NCI-H226 (cell line): Measurements from ENCODE around the gene ZMIZ1.

ENCODE experiments used
- DNase-seq: peaks from one replicate; pipeline ENCODE4 v3.0.0-alpha.2; 2015

Gene ZMIZ1

DNA sequence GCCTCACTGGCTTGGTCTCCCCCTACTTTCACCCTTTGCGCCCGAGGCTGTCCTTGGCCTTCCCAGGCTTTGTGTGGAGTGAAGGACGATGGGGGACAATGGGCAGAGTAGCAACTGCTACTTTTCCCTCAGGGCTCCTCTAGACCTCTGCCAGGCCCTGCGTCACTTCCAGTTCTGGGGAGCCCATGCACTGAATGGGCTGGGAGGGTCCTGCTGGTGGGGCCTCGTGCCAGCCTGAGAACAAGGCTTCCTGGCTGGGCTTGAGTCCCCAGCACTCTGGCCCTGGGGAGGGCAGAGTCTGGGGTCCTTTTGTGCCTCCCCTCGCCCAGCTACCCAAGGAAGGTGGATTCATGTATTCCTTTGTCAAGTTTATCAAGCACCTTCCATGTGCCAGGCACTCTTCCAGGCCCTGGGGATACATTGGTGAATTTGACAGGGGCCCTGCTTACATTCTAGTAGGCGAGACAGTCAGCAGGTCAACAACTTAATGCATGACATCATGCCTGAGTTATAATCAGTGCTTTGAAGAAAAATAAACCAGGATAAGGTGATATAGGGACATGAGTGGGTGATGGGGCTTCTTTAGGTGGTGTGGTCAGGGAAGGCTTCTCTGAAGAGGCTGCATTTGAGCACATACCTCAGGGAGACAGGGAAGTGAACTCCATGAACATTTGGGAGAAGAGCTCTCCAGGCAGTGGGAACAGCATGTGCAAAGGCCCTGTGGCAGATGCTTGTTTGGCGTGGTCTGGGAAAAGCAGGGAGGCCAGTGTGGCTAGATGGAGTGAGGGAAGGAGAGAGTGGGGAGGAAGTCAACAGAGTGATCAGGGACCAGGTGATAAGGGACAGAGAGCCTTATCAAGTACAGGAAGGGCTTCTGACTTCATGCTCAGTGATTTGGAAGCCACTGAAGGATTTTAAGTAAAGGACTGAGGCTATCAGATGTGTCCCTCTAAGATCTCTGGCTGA is 14.1 kb downstream of the ZMIZ1 start:
- no peak for DNase-seq

DNA sequence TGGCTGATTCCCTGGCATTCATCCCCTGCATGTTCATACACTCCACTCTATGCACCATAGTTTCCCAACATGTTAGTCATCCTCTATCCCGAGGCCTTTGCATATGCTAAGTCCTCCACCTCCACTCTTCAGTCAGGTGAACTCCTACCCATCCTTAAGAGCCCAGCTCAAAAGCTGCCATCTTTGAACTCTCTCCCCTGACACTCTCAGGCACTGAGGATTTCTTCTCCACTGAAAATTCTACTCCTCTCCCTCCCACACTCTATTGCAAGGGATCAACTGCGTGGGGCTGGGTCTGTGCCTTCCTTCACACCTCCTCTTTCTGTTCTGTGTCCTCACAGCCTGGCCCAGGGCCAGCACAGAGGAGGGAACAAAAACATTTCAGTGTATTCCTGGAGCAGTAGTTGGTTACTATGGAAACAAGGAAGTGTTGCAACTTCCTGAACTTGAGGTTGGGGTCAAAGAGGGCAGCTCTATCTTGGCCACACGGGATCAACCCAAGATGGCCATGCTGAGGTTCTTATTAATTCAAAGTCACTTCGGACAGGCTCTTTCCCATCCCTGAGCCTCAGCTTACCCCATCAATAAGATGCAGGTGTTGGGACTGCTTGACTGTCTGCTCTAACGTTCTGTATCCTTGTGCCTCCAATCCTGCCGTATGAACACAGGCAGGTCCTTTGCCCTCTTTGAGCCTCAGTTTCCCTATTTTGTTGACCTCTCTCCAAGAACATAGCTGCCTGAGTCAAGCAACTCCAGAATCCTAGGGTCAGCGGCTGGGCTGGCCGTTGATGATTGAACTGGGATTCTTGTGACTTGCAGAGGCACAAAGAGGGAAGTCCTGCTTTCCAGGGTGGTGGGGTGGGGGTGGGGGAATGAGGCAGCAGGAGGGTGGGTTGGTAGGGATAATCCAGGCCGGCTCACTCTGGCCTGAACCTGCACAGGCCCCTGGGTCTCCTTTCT is 15.5 kb downstream of the ZMIZ1 start:
- peak; percentile 83 for DNase-seq

DNA sequence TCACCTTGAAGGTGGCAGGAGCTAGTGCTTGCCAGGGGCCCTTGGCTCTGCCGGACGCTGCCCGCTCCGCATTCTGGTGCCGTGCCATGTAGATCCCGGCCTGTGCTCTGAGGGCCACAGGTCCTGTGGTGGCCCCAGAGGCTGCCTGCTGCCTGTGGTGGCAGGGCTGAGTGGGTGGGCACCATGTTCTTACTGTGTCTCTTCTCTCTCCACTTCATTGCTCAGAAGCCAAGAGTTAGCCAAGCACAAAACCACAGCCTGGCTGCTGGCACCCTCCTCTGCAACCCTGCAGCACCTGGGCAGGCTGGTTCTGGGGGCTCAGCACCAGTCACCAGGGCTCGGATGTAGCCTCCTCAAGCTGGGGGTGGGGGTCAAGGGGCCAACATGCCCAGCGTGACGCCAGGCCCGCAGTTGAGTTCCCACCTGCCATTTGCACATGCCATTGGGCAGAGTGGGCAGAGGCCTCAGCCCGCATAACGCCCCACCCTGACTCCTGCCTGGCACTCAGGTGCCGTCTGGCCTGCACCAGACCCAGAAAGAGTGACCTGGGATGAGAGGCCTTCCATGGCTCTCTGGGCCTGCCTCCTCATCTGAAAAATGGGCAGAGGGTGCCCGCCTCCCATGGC is 16.3 kb downstream of the ZMIZ1 start:
- no peak for DNase-seq

DNA sequence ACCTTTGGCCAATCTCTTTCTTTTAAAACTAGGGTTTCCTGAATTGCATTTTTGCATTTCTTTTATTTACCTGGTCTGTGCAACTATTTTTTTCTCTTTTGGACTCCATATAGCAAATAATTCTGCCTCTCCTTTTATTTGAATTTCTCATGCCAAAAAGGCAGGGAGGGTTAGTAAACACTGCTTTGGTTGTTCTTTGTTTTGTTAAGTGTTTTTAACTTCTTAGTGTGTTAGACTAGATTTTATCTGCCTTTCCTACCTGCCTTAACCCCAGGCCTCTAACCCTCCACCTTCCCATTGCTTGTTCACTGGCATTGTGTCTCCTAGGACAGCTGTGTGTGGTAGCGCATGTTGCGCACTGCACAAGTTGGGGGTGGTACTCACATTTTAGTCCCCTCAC is 18.1 kb downstream of the ZMIZ1 start:
- no peak for DNase-seq

DNA sequence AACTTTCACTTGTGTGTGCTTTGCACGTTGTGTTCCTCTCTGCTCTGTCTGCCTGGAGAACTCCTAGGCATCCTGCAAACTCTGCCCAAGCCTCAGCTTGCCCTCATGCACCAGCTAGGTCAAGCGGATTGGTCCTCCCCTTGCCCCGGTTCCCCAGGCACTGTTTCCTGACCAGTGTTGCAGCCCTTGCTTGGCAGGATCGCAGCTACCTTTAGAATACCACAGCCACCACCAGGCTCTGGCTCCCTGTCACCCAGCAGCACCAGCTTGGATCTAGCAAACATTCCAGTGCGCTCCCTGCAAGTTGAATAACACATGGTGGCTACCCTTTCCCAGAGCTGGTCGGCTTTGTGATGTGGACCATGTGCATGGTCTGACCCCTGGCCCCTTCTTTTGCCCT is 19.0 kb downstream of the ZMIZ1 start:
- DNase-seq, result no peak

DNA sequence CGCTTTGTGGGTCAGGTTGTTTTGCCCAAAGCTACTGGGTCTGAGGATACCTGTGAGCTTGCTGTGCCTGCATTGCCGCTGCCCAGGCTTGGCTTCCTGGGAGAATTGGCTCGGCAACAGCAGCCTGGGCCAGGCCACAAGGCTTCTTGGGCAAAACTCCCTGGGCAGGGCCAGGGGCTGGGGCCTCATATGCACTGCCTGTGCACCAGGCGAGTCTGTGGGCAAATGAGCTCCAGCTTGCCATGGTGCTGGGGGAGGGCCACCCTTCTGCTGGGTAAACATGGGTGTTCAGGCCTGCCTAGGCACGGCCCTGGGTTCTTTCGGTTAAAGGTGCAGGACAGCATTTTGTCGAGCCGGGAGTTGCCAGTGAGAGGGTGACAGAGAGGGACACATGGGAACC is 19.4 kb downstream of the ZMIZ1 start:
- no peak for DNase-seq

DNA sequence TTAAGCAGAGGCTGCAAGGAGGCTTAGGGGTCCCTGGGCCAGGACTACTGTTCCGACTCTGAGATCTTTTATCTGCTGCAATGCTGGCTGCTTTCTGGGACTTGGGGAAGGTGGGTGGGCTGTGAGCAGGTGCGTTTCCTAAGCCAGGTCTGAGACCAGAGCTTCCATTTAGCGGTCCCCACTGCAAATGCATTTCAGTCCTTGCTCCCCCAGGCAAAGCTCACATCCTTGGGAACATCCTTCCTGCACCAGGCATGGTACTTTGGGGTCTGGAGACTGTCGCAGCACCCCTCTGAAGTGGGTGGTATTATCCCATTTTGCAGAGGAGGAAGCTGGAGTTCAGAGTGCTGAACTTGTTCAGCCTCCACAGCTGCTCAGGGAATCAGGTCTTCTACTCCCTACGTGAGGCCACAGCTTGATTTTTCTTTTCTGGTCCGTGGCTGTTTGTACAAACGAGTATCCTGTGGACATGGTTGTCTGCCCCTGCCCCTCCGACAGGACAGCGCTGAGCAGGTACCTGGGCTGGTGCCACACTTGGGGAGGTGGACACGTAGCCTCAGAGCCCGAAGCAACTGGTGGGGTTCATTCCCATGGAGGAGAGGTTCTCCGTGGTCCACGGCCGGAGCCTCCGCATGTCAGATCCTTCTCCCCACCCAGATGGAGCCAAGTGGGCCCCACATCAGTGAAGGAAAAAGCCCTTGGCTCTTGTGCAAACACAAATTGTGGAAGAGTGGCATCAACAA is 20.0 kb downstream of the ZMIZ1 start:
- no peak for DNase-seq

DNA sequence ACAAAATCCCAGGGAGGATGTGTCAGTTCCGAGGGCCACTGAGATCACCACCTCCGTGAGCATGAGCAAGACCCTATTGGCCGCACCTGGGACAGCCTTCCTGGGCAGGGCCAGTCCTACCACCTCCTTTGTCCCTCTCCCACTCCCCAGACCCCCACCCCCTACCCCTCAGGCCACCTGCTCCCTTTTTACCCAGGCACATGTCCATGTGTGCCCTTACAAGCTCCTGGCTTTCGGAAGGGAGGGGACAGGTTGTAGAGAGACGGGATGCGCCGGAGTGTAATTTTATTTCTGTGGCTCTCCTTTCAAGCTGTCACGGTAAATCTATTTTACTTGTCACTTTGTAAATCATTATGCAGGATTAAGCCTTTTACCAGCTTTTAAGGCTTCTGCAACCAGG is 20.9 kb downstream of the ZMIZ1 start:
- no peak for DNase-seq

DNA sequence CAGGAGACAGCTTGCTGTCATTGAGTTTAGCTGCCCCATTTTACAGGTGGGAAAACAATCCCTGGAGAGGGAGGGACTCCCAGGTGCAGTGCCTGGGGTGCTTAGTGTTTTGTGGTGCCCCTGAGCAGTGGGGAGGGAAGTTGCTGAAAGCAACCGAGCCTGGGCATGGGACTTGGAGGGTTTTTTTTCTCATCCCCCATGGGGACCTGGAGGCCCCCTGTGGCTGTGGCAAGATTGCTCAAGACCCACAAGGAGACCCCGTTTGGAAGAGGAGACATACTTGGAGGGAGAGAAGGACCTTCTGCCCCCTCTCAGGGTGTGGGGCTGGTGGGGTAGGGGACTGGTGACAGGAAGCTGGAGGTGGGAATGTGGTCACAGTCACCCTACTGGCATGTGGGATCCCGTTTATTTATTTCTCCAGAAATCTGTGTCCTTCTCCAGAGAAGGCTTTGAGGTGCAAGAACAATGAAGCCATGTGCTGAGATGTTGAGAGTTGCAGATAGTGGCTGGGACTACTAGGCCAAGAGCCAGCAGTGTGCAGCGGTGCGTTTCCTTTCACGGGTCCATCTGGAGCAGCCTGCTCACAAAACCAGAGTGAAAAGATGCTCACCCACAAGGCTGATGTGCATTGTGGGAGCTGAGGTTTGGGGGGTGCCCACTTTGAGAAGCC is 21.5 kb downstream of the ZMIZ1 start:
- DNase-seq, result no peak

DNA sequence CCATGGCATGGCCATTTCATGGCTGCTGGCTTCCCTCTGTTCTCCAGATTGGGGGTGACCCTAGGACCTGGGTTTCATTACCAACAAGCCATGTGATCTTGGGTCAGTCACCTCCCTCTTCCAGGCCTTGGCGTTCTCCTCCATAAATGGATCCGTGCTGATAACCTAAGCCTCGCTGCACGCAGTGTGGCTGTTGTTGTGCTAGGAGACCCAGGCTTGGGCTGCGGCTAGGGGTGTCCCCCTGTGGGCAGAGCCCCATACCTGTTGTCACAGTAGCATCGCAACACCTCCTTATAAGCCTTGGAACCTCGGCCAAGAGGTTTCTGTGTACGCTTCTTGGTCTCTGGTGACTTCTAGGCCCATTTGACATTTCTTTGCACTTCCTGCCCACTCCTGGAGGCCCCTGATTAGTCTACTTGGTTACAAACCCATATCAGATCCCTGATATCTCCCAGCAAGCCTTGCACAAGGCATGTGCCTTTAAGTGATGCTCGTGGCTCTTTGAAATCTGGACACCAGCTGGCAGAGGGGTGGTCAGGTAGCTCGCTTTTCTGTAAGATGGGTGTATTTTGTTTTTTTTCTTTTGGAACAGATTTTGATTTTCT is 23.6 kb downstream of the ZMIZ1 start:
- no peak for DNase-seq

DNA sequence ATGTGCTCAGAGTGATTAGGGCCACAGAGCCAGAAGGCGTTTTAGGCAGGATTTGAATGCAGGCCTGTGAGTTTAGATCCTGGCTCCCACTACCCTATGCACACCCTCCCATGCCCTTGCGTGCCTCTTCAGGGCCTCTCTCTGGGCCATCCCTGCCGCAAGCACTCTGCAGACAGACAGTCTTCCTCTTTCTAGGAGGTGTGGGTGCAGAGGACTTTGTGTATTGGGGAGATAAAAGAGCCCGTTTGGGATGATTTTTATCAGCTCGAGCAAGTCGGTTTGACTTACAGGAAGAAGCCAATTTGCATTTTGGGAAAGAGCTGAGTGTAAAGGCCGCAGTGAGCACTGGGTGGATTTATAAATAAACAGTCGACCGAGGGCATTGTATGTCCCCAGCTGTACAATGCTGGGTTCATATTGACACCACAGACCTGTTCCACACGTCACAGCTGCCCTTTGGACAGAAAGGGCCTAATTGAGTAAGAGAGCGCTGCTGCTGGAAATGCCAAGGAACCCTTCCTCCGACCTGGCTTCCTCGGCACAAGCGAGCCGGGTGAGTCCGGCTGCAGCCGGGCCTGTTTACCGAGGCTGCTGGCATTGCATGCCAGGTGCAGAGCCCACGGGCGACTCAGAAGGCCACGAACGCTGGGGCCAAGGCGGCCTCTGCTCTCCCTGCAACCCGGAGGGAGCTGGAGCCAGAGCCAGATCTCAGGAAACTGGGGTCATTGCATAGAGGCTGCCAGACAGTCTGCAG is 25.1 kb downstream of the ZMIZ1 start:
- DNase-seq, result no peak

DNA sequence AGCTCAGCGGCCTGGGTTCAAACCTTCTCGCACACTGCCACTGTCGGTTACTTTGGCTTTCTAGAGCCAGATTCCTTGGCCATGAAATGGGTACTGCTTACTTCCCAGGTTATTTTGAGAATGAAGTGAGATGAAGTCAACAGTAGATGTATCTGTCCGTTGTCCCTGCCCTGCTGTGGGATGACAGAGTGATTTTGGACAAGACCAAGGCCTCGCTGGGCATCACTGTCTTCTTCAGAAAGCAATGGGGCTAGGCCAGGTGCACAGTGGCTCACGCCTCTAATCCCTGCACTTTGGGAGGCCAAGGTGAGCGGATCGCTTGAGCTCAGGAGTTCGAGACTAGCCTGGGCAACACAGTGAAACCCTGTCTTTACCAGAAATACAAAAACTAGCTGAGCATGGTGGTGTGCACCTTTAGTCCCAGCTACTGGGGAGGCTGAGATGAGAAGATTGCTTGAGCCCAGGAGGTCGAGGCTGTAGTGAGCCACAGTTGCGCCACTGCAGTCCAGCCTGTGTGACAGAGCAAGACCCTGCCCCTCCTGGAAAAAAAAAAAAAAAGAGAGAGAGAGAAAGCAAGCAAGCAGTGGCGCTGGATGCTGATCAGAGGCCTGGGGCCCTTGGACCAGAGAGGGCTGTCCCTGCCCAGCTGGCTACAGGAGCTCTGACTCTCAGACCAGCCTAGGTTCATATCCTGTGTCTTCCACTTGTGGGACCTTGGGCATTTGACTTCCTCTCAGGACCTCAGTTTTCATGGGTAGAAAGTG is 25.8 kb downstream of the ZMIZ1 start:
- DNase-seq, result no peak

DNA sequence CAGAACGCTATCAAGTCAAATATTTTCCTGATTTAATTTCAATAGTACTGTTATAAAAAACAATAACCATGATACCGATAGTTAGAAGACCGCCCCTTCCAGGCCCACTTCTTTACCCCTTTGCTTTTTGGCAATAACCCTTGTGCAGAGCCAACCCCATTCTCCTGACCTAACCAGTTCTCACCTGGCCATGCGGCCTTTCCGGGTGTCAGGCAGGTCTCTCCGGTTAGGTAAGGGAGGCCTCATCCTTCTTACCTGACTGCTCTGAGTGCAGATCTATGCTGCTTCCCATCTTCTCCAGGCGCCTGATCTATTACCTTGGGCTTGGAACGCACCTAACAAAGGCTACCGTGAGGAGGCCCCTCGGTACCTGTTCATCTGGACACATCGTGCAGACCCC is 26.6 kb downstream of the ZMIZ1 start:
- DNase-seq, result no peak

DNA sequence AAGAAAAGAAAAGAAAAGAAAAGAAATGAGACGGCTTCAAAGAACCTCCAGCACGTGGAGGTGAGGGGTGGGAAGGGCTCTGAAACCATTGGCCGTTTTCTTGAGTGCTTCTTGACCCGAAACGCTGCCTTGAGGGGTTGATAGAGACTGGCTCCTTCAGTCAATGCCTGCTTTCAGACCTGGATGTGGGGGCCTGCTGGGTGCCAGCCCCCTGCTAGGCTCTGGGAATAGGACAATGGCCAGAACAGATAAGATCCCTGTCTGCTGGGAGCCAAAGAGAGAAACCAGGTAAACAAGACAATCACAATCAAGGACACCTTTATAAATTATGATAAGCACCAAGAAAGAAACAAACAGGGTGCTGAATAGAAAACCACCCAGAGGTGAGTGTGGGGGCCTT is 27.7 kb downstream of the ZMIZ1 start:
- no peak for DNase-seq

DNA sequence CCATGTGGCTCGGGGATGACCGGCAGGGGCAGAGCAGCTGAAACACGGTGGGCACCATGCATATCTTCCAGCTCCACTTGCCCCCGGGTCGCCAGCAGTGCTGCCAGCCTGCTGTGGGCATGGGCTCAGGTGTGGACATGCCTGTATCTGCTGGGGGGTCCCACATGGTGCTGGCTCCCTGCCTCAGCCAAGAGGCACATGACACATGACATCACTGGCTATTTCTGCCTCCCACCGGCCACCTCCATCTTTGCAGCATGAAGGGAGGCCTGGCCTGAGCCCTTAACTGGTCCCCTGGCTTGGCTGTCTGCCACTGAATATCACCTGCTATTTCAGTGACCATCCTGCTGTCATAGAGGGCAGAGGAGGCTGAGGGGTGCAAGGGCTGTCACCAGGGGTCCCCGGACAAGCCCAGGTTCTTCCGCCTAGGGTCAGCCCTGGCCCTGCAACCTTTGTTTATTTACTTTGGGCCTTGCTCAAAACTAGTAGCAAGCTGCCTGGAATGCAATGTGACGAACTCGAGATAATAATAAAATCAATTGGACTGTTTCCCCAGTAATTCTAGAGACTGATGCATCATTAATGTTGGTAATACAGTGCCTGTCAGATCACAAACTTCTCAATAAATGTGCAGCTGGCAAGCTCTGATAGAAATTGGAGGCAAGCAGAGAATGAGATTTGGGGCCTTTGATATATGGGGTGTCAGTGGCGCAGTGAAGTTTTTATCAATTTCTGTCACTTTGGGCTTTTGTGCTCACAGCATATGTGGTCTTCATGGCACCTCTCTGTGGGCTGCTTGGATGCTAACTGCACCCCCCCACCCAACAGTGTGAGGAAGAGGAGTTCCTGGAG is 28.5 kb downstream of the ZMIZ1 start:
- DNase-seq, result no peak

DNA sequence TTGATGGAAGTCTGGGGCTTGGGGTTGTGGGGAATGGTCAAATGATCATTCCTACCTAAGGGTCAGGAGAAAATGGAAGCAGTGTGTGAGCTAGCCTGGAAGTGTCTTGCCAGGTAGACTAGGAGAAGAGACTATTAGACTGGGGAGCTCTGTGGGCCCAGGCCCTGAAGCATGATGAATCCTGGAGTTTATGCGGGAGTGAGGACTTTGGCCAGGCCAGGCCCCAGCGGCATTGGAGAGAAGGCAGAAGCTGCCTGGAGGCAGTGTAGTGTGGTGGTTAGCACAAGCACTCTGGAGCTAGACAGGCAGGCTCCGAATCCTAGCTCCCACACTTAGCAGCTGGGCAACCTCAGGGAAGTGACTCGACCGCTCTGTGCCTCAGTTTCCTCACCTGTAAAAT is 29.3 kb downstream of the ZMIZ1 start:
- no peak for DNase-seq

DNA sequence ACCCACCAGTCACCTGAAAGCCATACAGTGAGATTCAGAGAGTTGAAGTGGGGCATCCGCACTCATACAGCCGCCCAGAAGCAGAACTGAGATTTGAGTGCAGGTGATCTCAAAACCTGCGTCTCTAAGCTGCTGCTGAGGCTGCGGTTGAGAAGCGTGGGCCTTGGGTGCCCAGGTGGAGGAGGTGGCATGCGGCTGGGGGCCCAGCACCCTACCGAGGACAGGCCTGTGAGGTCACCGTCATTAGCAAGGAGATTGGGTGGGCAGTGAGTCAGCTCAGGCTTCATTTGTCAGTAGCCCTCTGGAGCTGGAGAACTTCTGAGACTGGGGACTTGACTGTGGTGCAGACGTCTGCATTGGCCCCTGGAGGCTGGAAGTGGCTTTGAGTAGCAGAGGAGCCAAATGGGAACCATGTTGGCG is 29.8 kb downstream of the ZMIZ1 start:
- no peak for DNase-seq

DNA sequence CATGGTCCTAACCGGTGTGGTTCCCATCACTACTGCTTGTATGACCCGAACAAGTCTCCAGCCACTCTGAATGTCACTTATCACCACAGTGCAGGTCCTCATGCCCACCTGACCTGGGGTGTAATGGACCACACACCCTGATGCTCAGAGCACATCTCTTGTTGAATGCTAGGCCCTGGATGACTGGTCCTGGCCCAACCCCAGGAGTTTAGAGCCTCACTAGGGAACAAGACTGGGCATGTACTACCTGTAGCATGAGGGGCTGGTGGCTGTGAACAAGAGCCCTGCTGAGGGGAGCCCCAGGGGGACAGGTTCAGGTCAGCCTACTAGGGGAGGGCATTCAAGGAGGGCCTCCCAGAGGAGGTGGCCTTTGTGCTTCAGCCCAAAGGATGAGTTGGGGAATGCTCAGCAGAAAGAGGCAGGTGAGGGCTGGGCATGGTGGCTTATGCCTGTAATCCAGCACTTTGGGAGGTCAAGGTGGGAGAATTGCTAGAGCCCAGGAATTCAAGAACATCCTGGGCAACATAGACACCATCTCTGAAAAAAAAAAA is 31.2 kb downstream of the ZMIZ1 start:
- DNase-seq, result no peak

DNA sequence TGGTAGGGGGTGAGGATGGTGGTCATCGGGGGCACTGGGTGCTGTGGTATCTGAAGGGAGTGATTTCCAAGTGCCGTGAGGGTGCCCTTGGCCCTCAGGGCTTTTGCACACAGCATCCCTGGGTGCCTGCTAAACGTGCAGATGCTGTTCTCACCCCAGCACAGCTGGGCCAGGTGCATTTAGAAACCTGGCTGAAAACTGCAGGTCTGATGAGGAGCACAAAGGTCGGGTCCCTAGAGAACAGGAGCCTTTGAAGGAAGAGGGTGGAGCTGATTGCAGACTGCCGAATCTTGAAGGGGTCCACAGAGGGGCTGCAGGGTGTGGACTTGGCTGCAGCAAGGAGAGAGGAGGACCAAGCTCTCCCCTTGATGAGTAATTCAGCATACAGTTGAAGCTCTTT is 32.0 kb downstream of the ZMIZ1 start:
- DNase-seq, result no peak
